GM21526 (cell line): ENCODE results near the gene SCAND1.
"Not testable (repeated sequence)": the region's sequence is repeated elsewhere in the genome, so short reads cannot be mapped to it uniquely, and the experiment has no call there.

Source experiments
- ATAC-seq: cut with Tn5 transposase; IDR thresholded peaks from one replicate; pipeline ENCODE4 v1.9.1; 2021; ENCODE audit warnings: moderate library complexity; ENCODE audit not compliant: unreplicated experiment, low FRiP score

SCAND1 gene

DNA sequence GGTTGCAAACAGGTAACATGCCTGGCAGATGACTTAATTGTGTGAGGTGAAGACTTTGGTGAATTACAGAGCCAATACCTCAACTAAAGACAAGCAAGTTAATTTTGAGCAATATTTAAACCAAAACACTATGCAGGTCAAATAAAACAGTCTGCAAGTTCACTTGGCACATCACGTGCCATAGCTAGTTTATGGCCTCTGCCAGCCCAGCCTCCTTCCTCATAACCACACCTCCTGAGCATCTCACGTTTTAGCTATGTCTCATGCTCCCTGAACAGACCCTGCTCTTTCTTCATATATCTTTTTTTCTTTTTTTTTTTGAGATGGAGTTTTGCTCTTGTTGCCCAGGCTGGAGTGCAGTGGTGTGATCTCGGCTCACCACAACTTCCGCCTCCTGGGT lies 9.6 kb upstream of the SCAND1 start:
- no peak for ATAC-seq

DNA sequence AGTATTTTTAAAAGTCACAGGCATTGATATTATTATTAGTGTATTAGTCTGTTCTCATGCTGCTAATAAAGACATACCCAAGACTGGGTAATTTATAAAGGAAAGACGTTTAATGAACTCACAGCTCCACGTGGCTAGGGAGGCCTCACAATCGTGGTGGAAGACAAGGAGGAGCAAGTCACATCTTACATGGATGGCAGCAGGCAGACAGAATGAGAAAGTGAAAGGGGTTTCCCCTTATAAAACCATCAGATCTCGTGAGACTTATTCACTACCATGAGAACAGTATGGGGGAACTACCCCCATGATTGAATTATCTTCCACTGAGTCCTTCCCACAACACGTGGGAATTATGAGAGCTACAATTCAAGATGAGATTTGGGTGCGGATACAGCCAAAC lies 5.0 kb upstream of the SCAND1 start:
- ATAC-seq, result not testable (repeated sequence)

GRCh38 chr20:35956616-35957015 lies 2.3 kb upstream of the SCAND1 start:
- ATAC-seq, result no peak

DNA sequence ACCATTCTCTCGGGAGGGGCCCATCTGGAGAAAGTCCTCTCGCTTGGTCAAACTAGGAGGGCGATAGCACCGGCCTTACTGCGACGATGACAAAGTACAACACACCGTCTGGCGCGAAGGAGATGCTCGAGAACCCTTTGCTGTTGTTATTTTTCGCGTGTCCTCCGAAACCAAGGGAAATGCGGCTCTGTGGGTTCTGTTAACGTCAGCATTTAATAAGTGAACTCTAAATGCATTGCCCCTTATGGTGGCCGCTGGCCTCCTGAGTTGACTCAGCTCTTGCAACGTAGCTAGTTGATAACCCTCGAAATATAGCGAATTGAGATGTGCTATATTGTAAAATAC lies 577 bp upstream of the SCAND1 start:
- peak; percentile 3 for ATAC-seq

- peak; percentile 19 for ATAC-seq
Observed at GRCh38 chr20:35953387-35954199, 709 bp downstream of the SCAND1 start.

DNA sequence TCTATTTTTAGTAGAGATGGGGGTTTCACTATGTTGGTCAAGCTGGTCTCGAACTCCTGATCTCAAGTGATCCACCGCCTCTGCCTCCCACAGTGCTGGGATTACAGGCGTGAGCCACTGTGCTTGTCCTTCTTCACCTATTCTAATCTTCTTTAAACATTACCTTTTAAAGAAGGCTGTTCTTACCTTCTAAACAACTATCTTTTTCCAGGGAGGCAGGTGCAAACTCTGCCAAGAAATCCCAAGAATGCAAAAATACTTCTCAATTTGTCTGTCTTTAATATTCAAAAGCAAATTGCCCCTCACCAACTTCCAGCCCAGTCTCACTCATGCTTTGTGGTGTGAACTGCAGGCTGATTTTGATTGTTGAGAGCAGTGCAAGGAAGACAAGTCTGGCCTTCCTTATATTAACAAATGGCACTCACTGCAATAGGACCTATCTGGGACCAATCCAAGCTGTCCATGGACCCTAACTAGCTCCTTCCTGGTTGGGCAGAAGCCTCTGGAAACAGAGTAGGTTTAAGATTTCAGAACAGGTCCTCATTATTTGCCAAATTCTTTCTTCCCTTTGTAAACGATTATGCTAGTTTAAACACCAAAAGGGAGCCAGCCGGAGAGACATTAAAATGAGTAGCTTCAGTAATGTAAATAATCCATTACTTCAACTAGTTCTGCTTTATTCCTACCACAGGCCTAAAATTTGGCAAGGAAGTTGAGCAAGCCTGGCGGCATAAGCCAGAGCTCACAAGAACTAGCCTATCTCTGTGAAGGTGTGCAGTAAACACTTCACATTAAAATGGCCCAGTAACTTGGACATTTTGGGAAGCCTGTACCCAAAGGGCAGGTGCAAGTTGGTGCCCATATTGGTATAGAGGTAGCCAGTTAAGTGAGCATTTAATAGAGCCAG lies 1.6 kb downstream of the SCAND1 start:
- no peak for ATAC-seq

DNA sequence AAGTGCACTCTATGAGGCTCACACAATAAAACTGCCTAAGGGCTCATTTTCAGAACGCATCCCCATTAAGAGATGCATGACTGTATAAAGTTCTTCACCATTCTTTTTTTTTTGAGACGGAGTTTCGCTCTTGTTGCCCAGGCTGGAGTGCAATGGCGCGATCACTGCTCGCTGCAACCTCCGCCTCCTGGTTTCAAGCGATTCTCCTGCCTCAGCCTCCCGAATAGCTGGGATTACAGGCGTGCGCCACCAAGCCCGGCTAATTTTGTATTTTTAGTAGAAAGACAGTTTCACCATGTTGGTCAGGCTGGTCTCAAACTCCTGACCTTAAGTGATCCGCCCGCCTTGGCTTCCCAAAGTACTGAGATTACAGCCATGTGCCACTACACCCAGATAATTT lies 2.2 kb downstream of the SCAND1 start:
- not testable (repeated sequence) for ATAC-seq

- ATAC-seq, result no peak
Observed at GRCh38 chr20:35950093-35950492, 4.2 kb downstream of the SCAND1 start.

- no peak for ATAC-seq
Observed at GRCh38 chr20:35947907-35948306, 6.4 kb downstream of the SCAND1 start.

GRCh38 chr20:35947489-35947888 lies 6.8 kb downstream of the SCAND1 start:
- no peak for ATAC-seq

GRCh38 chr20:35942243-35942642 lies 12.1 kb downstream of the SCAND1 start:
- ATAC-seq, result no peak

- ATAC-seq, result no peak
Observed at GRCh38 chr20:35941620-35942019, 12.7 kb downstream of the SCAND1 start.

DNA sequence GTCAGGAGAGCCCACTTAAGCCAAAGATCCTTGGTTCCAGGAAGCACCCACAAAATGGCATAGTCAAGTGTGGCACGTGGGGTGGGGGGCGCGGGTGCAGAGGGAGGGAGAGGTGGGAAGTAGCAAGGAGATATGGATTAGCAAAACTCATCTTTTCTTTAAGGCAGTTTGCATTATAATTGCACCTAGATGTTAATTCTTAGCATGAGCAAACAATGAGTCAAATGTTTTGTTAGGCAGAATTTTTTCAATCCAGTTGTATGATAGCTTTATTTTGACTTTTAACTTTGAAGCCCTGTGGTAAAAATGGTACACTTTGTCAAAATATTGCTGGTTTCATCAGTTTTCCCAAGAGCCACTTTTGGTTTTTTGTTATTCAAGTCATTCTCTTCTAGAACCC lies 15.0 kb downstream of the SCAND1 start:
- ATAC-seq, result no peak

GRCh38 chr20:35934050-35934449 lies 20.3 kb downstream of the SCAND1 start:
- ATAC-seq, result no peak

DNA sequence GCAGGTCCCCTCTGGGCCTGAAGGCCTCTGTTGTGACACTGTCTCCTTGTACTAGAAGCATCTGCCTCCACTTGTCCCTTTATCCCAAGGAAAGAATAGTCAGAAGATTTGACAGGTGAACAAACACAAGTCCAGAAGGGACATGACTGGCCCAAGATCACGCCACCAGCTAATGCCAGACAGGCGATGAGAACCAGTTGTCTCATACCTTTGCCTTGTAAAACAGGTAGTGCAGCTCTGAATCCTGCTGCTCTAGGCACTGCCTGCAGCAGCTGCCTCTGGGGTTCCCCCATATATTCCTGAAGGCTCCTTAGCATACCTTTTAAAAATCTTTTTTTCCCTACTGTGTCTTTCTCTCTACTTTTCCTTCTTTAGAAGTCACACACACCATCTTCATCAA lies 25.0 kb downstream of the SCAND1 start:
- ATAC-seq, result no peak

DNA sequence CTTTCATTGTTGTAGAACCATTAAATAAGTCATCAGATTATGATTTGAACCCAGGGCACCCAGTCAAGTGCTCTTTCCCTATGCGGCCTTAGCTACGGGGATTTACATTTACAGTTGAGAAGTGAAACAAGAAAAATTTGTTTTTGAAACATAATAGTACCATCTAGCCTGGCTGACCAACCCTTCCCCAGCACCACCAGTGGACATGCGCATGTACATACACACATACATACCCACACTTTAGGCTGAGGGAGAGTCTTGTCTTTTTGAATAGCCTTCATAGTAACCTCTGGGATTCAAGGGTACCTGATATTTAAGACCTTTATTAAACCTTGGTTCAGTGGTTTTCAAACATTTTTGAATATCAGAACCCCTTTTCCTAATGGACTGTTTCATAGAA lies 33.8 kb downstream of the SCAND1 start:
- no peak for ATAC-seq

- ATAC-seq, result no peak
Observed at GRCh38 chr20:35918021-35918420, 36.3 kb downstream of the SCAND1 start.

- ATAC-seq, result no peak
Observed at GRCh38 chr20:35917077-35917476, 37.2 kb downstream of the SCAND1 start.

- no peak for ATAC-seq
Observed at GRCh38 chr20:35912881-35913280, 41.4 kb downstream of the SCAND1 start.

DNA sequence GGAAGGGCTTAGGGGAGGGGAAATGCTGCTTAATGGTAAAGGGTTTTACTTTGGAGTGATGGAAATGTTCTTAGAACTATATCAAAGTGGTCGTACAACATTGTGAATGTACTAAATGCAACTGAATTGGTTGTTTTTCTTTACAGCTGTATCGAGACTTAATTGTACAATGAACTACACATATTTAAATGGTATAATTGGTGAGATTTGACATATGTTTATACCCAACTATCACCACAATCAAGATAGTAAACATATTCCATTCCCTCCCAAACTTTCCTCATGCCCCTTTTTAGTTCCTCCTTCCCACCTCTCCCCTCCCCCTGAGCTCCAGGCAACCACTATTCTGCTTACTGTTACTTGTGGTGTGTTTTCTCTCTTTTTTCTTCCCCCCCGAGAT lies 44.0 kb downstream of the SCAND1 start:
- ATAC-seq, result no peak

- no peak for ATAC-seq
Observed at GRCh38 chr20:35909796-35910195, 44.5 kb downstream of the SCAND1 start.

GRCh38 chr20:35909176-35909575 lies 45.1 kb downstream of the SCAND1 start:
- ATAC-seq, result no peak
